K562 (cell line): ENCODE measurements around the gene PATL1. TPM values are rescaled to one million over a fixed set of nuclear protein-coding genes. Genes with fewer than 3 reads are reported as not detected.

Experiments used
- ATAC-seq: fragments of 200-7000 bp; cut with Tn5 transposase; 3 replicates; pipeline ENCODE4 v1.9.1; 2020; ENCODE audit warnings: moderate library complexity
- BruUV-seq: library from RNA; stranded (reverse); fragments of 400-500 nt; replicated peaks from 2 replicates; lab custom pipeline; 2021; lab: Mats Ljungman, UMichigan
- CTCF ChIA-PET: fragments of 300-600 bp; formaldehyde crosslinking; extraction: SDS; loops from one replicate; lab custom pipeline; 2021; ENCODE audit warnings: low intra/inter-chr PET ratio; lab: Yijun Ruan, JAX
- POLR2A ChIA-PET: fragments of 300-600, 350-650 bp; sonication (Branson Sonifier 250); formaldehyde crosslinking; extraction: SDS; loops from one replicate; lab custom pipeline; 2021; ENCODE audit warnings: antibody characterized with exemption, inconsistent platforms; lab: Yijun Ruan, JAX
- DNase-seq, 4 experiments: peaks; one replicate each; pipeline versions ENCODE4 v3.0.0 to v3.0.0-alpha.2; 2011 to 2018; ENCODE audit warnings: low spot score in 3 of 4, mixed read lengths in 3 of 4; ENCODE audit errors: extremely low read depth in 1 of 4
- FAIRE-seq: peaks from 2 replicates; lab custom pipeline; 2011; peaks lifted over from hg19 to GRCh38; lab: Jason Lieb, UNC
- H2AFZ ChIP-seq: 2 replicates; pipeline ENCODE4 v1.6.0; 2011; ENCODE audit warnings: low read depth, low read length, control low read depth, inconsistent platforms
- H3K27ac ChIP-seq: fragments of 200-600 bp; 3 replicates; pipeline ENCODE4 v1.8.0; 2011; ENCODE audit warnings: low read depth, mild to moderate bottlenecking, control low read depth, inconsistent platforms, low read length, moderate library complexity, mixed read lengths; ENCODE audit errors: extremely low read depth
- H3K27me3 ChIP-seq, 2 experiments: fragments of 300-600 bp in 1 of 2; 2 replicates in 1 of 2; 3 replicates in 1 of 2; pipeline versions ENCODE4 v1.6.0 to v1.8.0; 2011; ENCODE audit warnings: inconsistent platforms in 2 of 2, low read length in 2 of 2, mild to moderate bottlenecking in 1 of 2, mixed read lengths in 1 of 2, moderate library complexity in 1 of 2; ENCODE audit not compliant: control insufficient read depth in 2 of 2, insufficient read depth in 2 of 2
- H3K36me3 ChIP-seq: fragments of 300-600 bp; 3 replicates; pipeline ENCODE4 v1.8.0; 2011; ENCODE audit warnings: mild to moderate bottlenecking, low read length, inconsistent platforms; ENCODE audit not compliant: control insufficient read depth, insufficient read depth
- H3K4me1 ChIP-seq, 2 experiments: fragments of 200-600 bp in 1 of 2; replicated peaks in 1 of 2; 2 replicates in 1 of 2; 3 replicates in 1 of 2; pipeline versions ENCODE4 v1.5.1 to v1.8.0; 2011; ENCODE audit warnings: inconsistent platforms in 2 of 2, low read length in 2 of 2, mild to moderate bottlenecking in 1 of 2, mixed read lengths in 1 of 2, moderate library complexity in 1 of 2; ENCODE audit not compliant: control insufficient read depth in 2 of 2, insufficient read depth in 2 of 2
- H3K4me2 ChIP-seq: 2 replicates; pipeline ENCODE4 v1.6.1; 2011; ENCODE audit warnings: low read length, control low read depth, inconsistent platforms, mixed read lengths; ENCODE audit not compliant: insufficient read depth
- H3K4me3 ChIP-seq: fragments of 200-600 bp; sonication (generic), shearing (Covaris generic); 2 replicates; pipeline ENCODE4 v1.5.1; 2016; ENCODE audit warnings: control low read depth, inconsistent platforms
- H3K79me2 ChIP-seq: fragments of 200-600 bp; 3 replicates; pipeline ENCODE4 v1.8.0; 2011; ENCODE audit warnings: low read length, inconsistent platforms; ENCODE audit not compliant: control insufficient read depth, insufficient read depth
- H3K9ac ChIP-seq, 2 experiments: 2 replicates each; pipeline versions ENCODE4 v1.6.0 to v1.6.1; 2011; ENCODE audit warnings: low read depth in 2 of 2, low read length in 2 of 2, control low read depth in 1 of 2, inconsistent platforms in 1 of 2, mild to moderate bottlenecking in 1 of 2, mixed read lengths in 1 of 2; ENCODE audit not compliant: insufficient read depth in 1 of 2
- H3K9me1 ChIP-seq: one replicate; pipeline ENCODE4 v1.6.0; 2011; ENCODE audit warnings: inconsistent platforms, mild to moderate bottlenecking, low read length, moderate library complexity; ENCODE audit not compliant: control insufficient read depth, insufficient read depth
- H3K9me3 ChIP-seq: replicated peaks from 2 replicates; pipeline ENCODE4 v1.5.1; 2011; ENCODE audit warnings: low read depth, low read length, inconsistent platforms; ENCODE audit not compliant: control insufficient read depth, insufficient read depth
- H4K20me1 ChIP-seq: replicated peaks from 2 replicates; pipeline ENCODE4 v1.6.1; 2011; ENCODE audit warnings: low read length, inconsistent platforms, mixed read lengths; ENCODE audit not compliant: control insufficient read depth, insufficient read depth
- CAMTA2 ChIP-seq: fragments of 250-450 bp; sonication (Bioruptor Pico); conservative IDR thresholded peaks from 2 replicates; pipeline ENCODE4 v1.5.1; 2022
- CBFB ChIP-seq: sonication (generic); formaldehyde crosslinking; IDR thresholded peaks from 2 replicates; pipeline ENCODE4 v1.4.0; 2020; ENCODE audit warnings: mild to moderate bottlenecking, missing genetic modification reagents
- CBX3 ChIP-seq, 2 experiments: IDR thresholded peaks; 1 replicate in 1 of 2; 2 replicates in 1 of 2; pipeline ENCODE4 v1.6.1; 2012; ENCODE audit warnings: inconsistent platforms in 2 of 2, low read length in 2 of 2, borderline replicate concordance in 1 of 2, control low read depth in 1 of 2
- EGR1 ChIP-seq: fragments of 450-650 bp; conservative IDR thresholded peaks from 2 replicates; pipeline ENCODE4 v1.6.1; 2017; ENCODE audit warnings: mild to moderate bottlenecking
- ERF ChIP-seq: fragments of 450-650 bp; formaldehyde crosslinking; IDR thresholded peaks from 2 replicates; pipeline ENCODE4 v1.4.0; 2020; ENCODE audit warnings: mild to moderate bottlenecking, mixed read lengths
- HLTF ChIP-seq: fragments of 450-650 bp; IDR thresholded peaks from 2 replicates; pipeline ENCODE4 v1.6.1; 2016
- HOXB6 ChIP-seq: fragments of 250-450 bp; sonication (Bioruptor Pico); IDR thresholded peaks from 2 replicates; pipeline ENCODE4 v1.5.1; 2022; ENCODE audit warnings: mild to moderate bottlenecking, borderline replicate concordance
- L3MBTL2 ChIP-seq: fragments of 450-650 bp; IDR thresholded peaks from 2 replicates; pipeline ENCODE4 v1.6.1; 2016; ENCODE audit warnings: mild to moderate bottlenecking, moderate library complexity
- NFE2 ChIP-seq: IDR thresholded peaks from 2 replicates; pipeline ENCODE4 v1.6.1; 2014; ENCODE audit warnings: antibody characterized with exemption, low read depth
- PHB ChIP-seq: fragments of 250-450 bp; sonication (Bioruptor Pico); IDR thresholded peaks from 2 replicates; pipeline ENCODE4 v1.5.0; 2021
- POU5F1 ChIP-seq: fragments of 150-350 bp; IDR thresholded peaks from 2 replicates; pipeline ENCODE4 v1.6.1; 2014; ENCODE audit warnings: borderline replicate concordance, low read length, low read depth, mild to moderate bottlenecking; ENCODE audit not compliant: partially characterized antibody
- SAP30 ChIP-seq: fragments of 200-600 bp; sonication (generic); IDR thresholded peaks from 2 replicates; pipeline ENCODE4 v1.6.1; 2012; ENCODE audit warnings: borderline replicate concordance, low read depth, mild to moderate bottlenecking, moderate library complexity, low read length, control low read depth, inconsistent platforms; ENCODE audit not compliant: insufficient read depth, poor library complexity, severe bottlenecking
- SMARCC2 ChIP-seq: fragments of 450-650 bp; IDR thresholded peaks from 2 replicates; pipeline ENCODE4 v1.6.1; 2017; ENCODE audit warnings: antibody characterized with exemption, moderate library complexity, mild to moderate bottlenecking, low read depth
- U2AF1 ChIP-seq: fragments of 200-400 bp; formaldehyde crosslinking; optimal IDR thresholded peaks from 2 replicates; pipeline ENCODE3; 2017; ENCODE audit warnings: mild to moderate bottlenecking, low read depth, low read length, moderate library complexity
- ZNF140 ChIP-seq: fragments of 250-450 bp; sonication (Bioruptor Pico); IDR thresholded peaks from 2 replicates; pipeline ENCODE4 v1.8.0; 2021; ENCODE audit warnings: moderate library complexity, mild to moderate bottlenecking, inconsistent platforms
- ZNF174 ChIP-seq: fragments of 250-450 bp; sonication (Bioruptor Pico); IDR thresholded peaks from 2 replicates; pipeline ENCODE4 v1.4.0; 2020; ENCODE audit warnings: mild to moderate bottlenecking
- ZNF41 ChIP-seq: fragments of 250-450 bp; sonication (Bioruptor Pico); conservative IDR thresholded peaks from 2 replicates; pipeline ENCODE4 v1.4.0; 2020; ENCODE audit warnings: mild to moderate bottlenecking
- WGBS: fragments of 100-300 bp; shearing (Covaris generic); methylation state at CpG from one replicate; pipeline ENCODE4 v1.1.6; 2016; ENCODE audit warnings: low coverage, mixed read lengths; ENCODE audit not compliant: insufficient coverage; ENCODE audit errors: missing lambda C conversion rate; 5-methylcytosine and 5-hydroxymethylcytosine counted together
- in situ Hi-C: fragments of 300-500 bp; cut with MboI; formaldehyde crosslinking; loops from 4 replicates; pipeline ENCODE4 v1.15.0; 2018; ENCODE audit warnings: inconsistent platforms, mixed read lengths
- intact Hi-C: fragments of 100-400 bp; cut with micrococcal nuclease; formaldehyde crosslinking; loops from 2 replicates; pipeline ENCODE4 v1.14.2; 2022
- polyA plus RNA-seq, 8 experiments: library from polyadenylated mRNA; depleted of rRNA in 4 of 8; stranded (reverse) in 5 of 8; unstranded in 3 of 8; fragments of >200 nt; fragmentation: Nextera tagmentation in 2 of 8; fragmentation: Illumina TruSeq in 1 of 8; extraction: Ambion mirVana in 2 of 8; extraction: Trizol in 1 of 8; gene quantifications; 2 replicates each; pipeline versions ENCODE4 v1.2.1 to v1.2.3, GENCODE V29; 2011 to 2014; ENCODE audit warnings: inconsistent platforms in 1 of 8, missing spikeins in 1 of 8
- total RNA-seq, 7 experiments: library from RNA; depleted of rRNA in 6 of 7; stranded (reverse); fragments of >200 nt in 6 of 7; fragmentation: Illumina TruSeq in 2 of 7; extraction: Trizol in 2 of 7; gene quantifications; 2 replicates each; pipeline versions ENCODE4 v1.2.1 to v1.2.3, GENCODE V29; 2011 to 2021; ENCODE audit warnings: low replicate concordance in 1 of 7
- TF ChIP-seq, protein P1 (sequence below): fragments of 250-450 bp; sonication (Bioruptor Pico); IDR thresholded peaks from 2 replicates; pipeline ENCODE4 v1.9.0; 2021; ENCODE audit warnings: mild to moderate bottlenecking
- TF ChIP-seq, protein P2 (sequence below): fragments of 250-450 bp; sonication (Bioruptor Pico); IDR thresholded peaks from 2 replicates; pipeline ENCODE4 v1.4.0; 2020

PATL1 gene
- total and polyA plus RNA-seq, 9 of the 15 experiments (the other 6 are each of a cell fraction or from before 2014, with no cell fraction given): 3.2 to 48.0 (median 16.4) TPM

DNA sequence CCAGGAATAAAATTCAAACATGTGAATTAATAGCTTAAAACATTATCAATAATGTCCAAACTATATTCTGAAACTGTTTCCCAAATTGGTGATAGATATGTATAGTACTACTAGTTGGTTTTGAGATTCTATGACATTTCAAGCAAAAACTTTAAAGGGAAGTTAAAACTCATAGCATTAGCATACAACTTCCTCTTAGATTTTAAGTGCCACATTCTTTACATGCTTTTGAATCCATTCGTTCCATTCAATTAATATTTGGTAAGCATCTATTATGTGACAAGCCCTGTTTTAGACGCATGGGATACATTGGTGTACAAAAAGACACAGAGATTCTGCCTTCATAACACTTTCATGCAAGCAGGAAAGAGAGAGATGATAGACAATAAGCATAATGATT is 8.9 kb downstream of the PATL1 start (continued):
- TF ChIP-seq CAMTA2 (CRISPR knock-in tag): no peak

DNA sequence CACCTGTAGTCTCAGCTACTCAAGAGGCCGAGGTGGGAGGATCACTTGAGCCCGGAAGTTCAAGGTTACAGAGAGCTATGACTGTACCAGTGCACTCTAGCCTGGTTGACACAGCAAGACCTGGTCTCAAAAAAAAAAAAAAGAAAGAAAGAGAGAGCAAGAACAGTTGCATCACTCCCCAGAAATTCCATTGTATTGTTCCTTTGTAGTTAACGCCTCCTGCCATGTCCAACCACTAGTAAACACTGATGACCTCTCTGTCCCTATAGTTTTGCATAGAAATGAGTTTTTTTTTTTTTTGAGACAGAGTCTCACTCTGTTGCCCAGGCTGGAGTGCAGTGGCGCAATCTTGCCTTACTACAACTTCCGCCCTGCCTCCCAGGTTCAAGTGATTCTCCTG is 10.8 kb downstream of the PATL1 start:
- peaks cover 90% of the 10 kb centered on the region for H3K36me3 ChIP-seq
- BruUV-seq: no TSS peak
- no peaks in the 10 kb centered on the region for H3K9me1 ChIP-seq
- H3K9me3 ChIP-seq: no peaks in the 10 kb centered on the region
- no peak overlapping the region for H3K4me3 ChIP-seq
- no peak overlapping the region for H3K4me2 ChIP-seq
- no peaks in the 10 kb centered on the region for H4K20me1 ChIP-seq
- DNase-seq (no peak), FAIRE-seq (no peak), ATAC-seq (no peak)
- intact Hi-C loops: no loop called here
- 89% methylated on average over 2 of the region's 5 CpGs for WGBS
- H3K9ac ChIP-seq: no peak overlapping the region
- no peak overlapping the region for H3K27ac ChIP-seq
- H3K4me1 ChIP-seq: no peaks in the 10 kb centered on the region
- in situ Hi-C loops: no loop called here
- POLR2A ChIA-PET: interaction anchor here (1.3 kb wide), 2 partner anchors 10 to 11 kb away, joined by 4 read pairs; partner anchors contain the start of gene PATL1
- CTCF ChIA-PET: no interaction called here
- H3K27me3 ChIP-seq: no peaks in the 10 kb centered on the region
- peaks cover 25% of the 10 kb centered on the region for H3K79me2 ChIP-seq
- no peak overlapping the region for H2AFZ ChIP-seq
- TF ChIP-seq POU5F1 (no peak), PHB (CRISPR knock-in tag) (no peak), CBX3 (IDR thresholded peaks at IDR 0.05; ENCODE audit: borderline replicate concordance in 1 of 2, low read length in 2 of 2) (no peak), CBFB (CRISPR knock-in tag) (no peak), EGR1 (no peak), ZNF140 (no peak), HLTF (no peak), SAP30 (no peak), L3MBTL2 (no peak), ZNF41 (CRISPR knock-in tag) (no peak), CAMTA2 (CRISPR knock-in tag) (no peak), U2AF1 (no peak), HOXB6 (CRISPR knock-in tag) (no peak), SMARCC2 (no peak), NFE2 (no peak), ZNF174 (no peak), ERF (no peak)
- TF ChIP-seq, protein P1, sequence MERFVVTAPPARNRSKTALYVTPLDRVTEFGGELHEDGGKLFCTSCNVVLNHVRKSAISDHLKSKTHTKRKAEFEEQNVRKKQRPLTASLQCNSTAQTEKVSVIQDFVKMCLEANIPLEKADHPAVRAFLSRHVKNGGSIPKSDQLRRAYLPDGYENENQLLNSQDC: no peak
- TF ChIP-seq, protein P2, sequence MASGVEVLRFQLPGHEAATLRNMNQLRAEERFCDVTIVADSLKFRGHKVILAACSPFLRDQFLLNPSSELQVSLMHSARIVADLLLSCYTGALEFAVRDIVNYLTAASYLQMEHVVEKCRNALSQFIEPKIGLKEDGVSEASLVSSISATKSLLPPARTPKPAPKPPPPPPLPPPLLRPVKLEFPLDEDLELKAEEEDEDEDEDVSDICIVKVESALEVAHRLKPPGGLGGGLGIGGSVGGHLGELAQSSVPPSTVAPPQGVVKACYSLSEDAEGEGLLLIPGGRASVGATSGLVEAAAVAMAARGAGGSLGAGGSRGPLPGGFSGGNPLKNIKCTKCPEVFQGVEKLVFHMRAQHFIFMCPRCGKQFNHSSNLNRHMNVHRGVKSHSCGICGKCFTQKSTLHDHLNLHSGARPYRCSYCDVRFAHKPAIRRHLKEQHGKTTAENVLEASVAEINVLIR: no peak
